K562 (cell line): ENCODE data around the gene FNDC11. TPM values are rescaled to one million over a fixed set of nuclear protein-coding genes. Genes with fewer than 3 reads are reported as not detected.

Source experiments
- CHD1 ChIP-seq: fragments of 200-600 bp; sonication (generic); IDR thresholded peaks from one replicate; pipeline ENCODE4 v1.6.1; 2012; ENCODE audit warnings: mild to moderate bottlenecking, moderate library complexity, low read length, inconsistent platforms
- CREB1 ChIP-seq, 2 experiments: sonication (generic) in 1 of 2; formaldehyde crosslinking in 1 of 2; IDR thresholded peaks; 2 replicates each; pipeline versions ENCODE4 v1.6.1 to v1.8.0; 2012 to 2022; ENCODE audit warnings: inconsistent platforms in 1 of 2, mild to moderate bottlenecking in 1 of 2, missing genetic modification reagents in 1 of 2, moderate library complexity in 1 of 2
- ETS1 ChIP-seq: conservative IDR thresholded peaks from 2 replicates; pipeline ENCODE4 v1.6.1; 2011; ENCODE audit warnings: low read depth, mild to moderate bottlenecking, low read length; ENCODE audit not compliant: control insufficient read depth
- FOXA1 ChIP-seq: fragments of 450-650 bp; IDR thresholded peaks from 2 replicates; pipeline ENCODE4 v1.6.1; 2016; ENCODE audit warnings: mild to moderate bottlenecking, borderline replicate concordance
- FOXP4 ChIP-seq: sonication (generic); formaldehyde crosslinking; IDR thresholded peaks from 2 replicates; pipeline ENCODE4 v1.8.0; 2022; ENCODE audit warnings: mild to moderate bottlenecking, missing genetic modification reagents, borderline replicate concordance
- GABPA ChIP-seq: fragments of 200-800 bp; sonication (Bioruptor generic); conservative IDR thresholded peaks from 2 replicates; pipeline ENCODE4 v1.6.1; 2016; ENCODE audit warnings: low read depth, missing genetic modification characterization, missing compliant biosample characterization
- GABPB2 ChIP-seq: fragments of 250-450 bp; sonication (Bioruptor Pico); conservative IDR thresholded peaks from 2 replicates; pipeline ENCODE4 v1.5.1; 2021; ENCODE audit warnings: mild to moderate bottlenecking
- HDAC6 ChIP-seq: IDR thresholded peaks from 2 replicates; pipeline ENCODE4 v1.6.1; 2012; ENCODE audit warnings: low read depth, mild to moderate bottlenecking, control low read depth, inconsistent platforms, low read length, moderate library complexity
- JUN ChIP-seq, 2 experiments: sonication (generic) in 1 of 2; formaldehyde crosslinking in 1 of 2; IDR thresholded peaks; 2 replicates each; pipeline versions ENCODE4 v1.6.1 to v1.8.0; 2012 to 2022; ENCODE audit warnings: borderline replicate concordance in 2 of 2, mild to moderate bottlenecking in 2 of 2, improper control_type of control experiment in 1 of 2, low read depth in 1 of 2, low read length in 1 of 2, missing genetic modification reagents in 1 of 2
- L3MBTL2 ChIP-seq: fragments of 450-650 bp; IDR thresholded peaks from 2 replicates; pipeline ENCODE4 v1.6.1; 2016; ENCODE audit warnings: mild to moderate bottlenecking, moderate library complexity
- MTA3 ChIP-seq: fragments of 450-650 bp; formaldehyde crosslinking; IDR thresholded peaks from 2 replicates; pipeline ENCODE4 v1.6.1; 2017; ENCODE audit warnings: mild to moderate bottlenecking, borderline replicate concordance
- SETDB1 ChIP-seq: IDR thresholded peaks from one replicate; pipeline ENCODE4 v1.6.1; 2012; ENCODE audit warnings: low read length, control low read depth, inconsistent platforms
- SIN3B ChIP-seq: fragments of 450-650 bp; IDR thresholded peaks from 2 replicates; pipeline ENCODE4 v1.6.1; 2017; ENCODE audit warnings: low read depth, mild to moderate bottlenecking, moderate library complexity
- SNRNP70 ChIP-seq: fragments of 200-400 bp; formaldehyde crosslinking; optimal IDR thresholded peaks from 2 replicates; pipeline ENCODE3; 2017; ENCODE audit warnings: low read depth, low read length
- SOX6 ChIP-seq: fragments of 450-650 bp; IDR thresholded peaks from 2 replicates; pipeline ENCODE4 v1.6.1; 2014; ENCODE audit warnings: mild to moderate bottlenecking
- TCF7 ChIP-seq: sonication (generic); IDR thresholded peaks from 2 replicates; pipeline ENCODE4 v1.6.1; 2016; ENCODE audit warnings: antibody characterized with exemption, borderline replicate concordance
- TGIF2 ChIP-seq: sonication (generic); formaldehyde crosslinking; IDR thresholded peaks from 2 replicates; pipeline ENCODE4 v1.8.1; 2022; ENCODE audit warnings: mild to moderate bottlenecking, missing genetic modification reagents, moderate library complexity
- ZC3H4 ChIP-seq: sonication (generic); formaldehyde crosslinking; IDR thresholded peaks from 2 replicates; pipeline ENCODE4 v1.9.0; 2021; ENCODE audit warnings: missing genetic modification reagents, borderline replicate concordance
- ZNF133 ChIP-seq: fragments of 250-450 bp; sonication (Bioruptor Pico); IDR thresholded peaks from 2 replicates; pipeline ENCODE4 v1.4.0; 2020; ENCODE audit warnings: mild to moderate bottlenecking
- ZNF175 ChIP-seq: fragments of 200-800 bp; sonication (Bioruptor generic); IDR thresholded peaks from 2 replicates; pipeline ENCODE4 v1.6.1; 2016; ENCODE audit warnings: low read depth, mild to moderate bottlenecking, missing genetic modification characterization, missing compliant biosample characterization
- ZNF589 ChIP-seq: fragments of 200-800 bp; sonication (Bioruptor generic); IDR thresholded peaks from 2 replicates; pipeline ENCODE4 v1.6.1; 2016; ENCODE audit warnings: low read depth, missing genetic modification characterization, missing compliant biosample characterization
- polyA plus RNA-seq, 8 experiments: library from polyadenylated mRNA; depleted of rRNA in 4 of 8; stranded (reverse) in 5 of 8; unstranded in 3 of 8; fragments of >200 nt; fragmentation: Nextera tagmentation in 2 of 8; fragmentation: Illumina TruSeq in 1 of 8; extraction: Ambion mirVana in 2 of 8; extraction: Trizol in 1 of 8; gene quantifications; 2 replicates each; pipeline versions ENCODE4 v1.2.1 to v1.2.3, GENCODE V29; 2011 to 2014; ENCODE audit warnings: inconsistent platforms in 1 of 8, missing spikeins in 1 of 8
- total RNA-seq, 7 experiments: library from RNA; depleted of rRNA in 6 of 7; stranded (reverse); fragments of >200 nt in 6 of 7; fragmentation: Illumina TruSeq in 2 of 7; extraction: Trizol in 2 of 7; gene quantifications; 2 replicates each; pipeline versions ENCODE4 v1.2.1 to v1.2.3, GENCODE V29; 2011 to 2021; ENCODE audit warnings: low replicate concordance in 1 of 7
- TF ChIP-seq, protein P1 (sequence below): fragments of 250-450 bp; sonication (Bioruptor Pico); IDR thresholded peaks from 2 replicates; pipeline ENCODE4 v1.5.0; 2020; ENCODE audit warnings: mild to moderate bottlenecking
- TF ChIP-seq, protein P2 (sequence below): sonication (generic); formaldehyde crosslinking; IDR thresholded peaks from 2 replicates; pipeline ENCODE4 v1.8.0; 2022; ENCODE audit warnings: missing genetic modification reagents, mild to moderate bottlenecking, moderate library complexity, borderline replicate concordance

FNDC11 gene
- total and polyA plus RNA-seq, 9 of the 15 experiments (the other 6 are each of a cell fraction or from before 2014, with no cell fraction given), result 0.08 to 2.3 (median 0.64) TPM; not detected in 2

GRCh38 chr20:63574156-63574828 is 20.3 kb downstream of the FNDC11 start, which contains the start of gene HELZ2 (continued):
- TF ChIP-seq TCF7 (no peak), GABPA (peak; percentile 72), MTA3 (no peak), JUN (IDR thresholded peaks at IDR 0.05; ENCODE audit: borderline replicate concordance, low read depth, low read length) (no peak), JUN (CRISPR knock-in tag; IDR thresholded peaks at IDR 0.05; ENCODE audit: borderline replicate concordance) (no peak), ZC3H4 (CRISPR knock-in tag) (0 out of 2 replicates have a peak, but pooled peaks have one; percentile 52), ZNF589 (CRISPR knock-in tag) (no peak), FOXP4 (CRISPR knock-in tag) (no peak), SOX6 (no peak), SETDB1 (no peak), L3MBTL2 (peak; percentile 35; the same call in 1 of the 2 replicates), ZNF175 (CRISPR knock-in tag) (no peak), SIN3B (no peak), HDAC6 (no peak), ZNF133 (CRISPR knock-in tag) (no peak), GABPB2 (CRISPR knock-in tag) (no peak), ETS1 (no peak), CHD1 (no peak), FOXA1 (no peak), TGIF2 (no peak), CREB1 (IDR thresholded peaks at IDR 0.05) (no peak), CREB1 (CRISPR knock-in tag; IDR thresholded peaks at IDR 0.05) (peak; percentile 37; the same call in 1 of the 2 replicates), SNRNP70 (no peak)
- TF ChIP-seq, protein P1, sequence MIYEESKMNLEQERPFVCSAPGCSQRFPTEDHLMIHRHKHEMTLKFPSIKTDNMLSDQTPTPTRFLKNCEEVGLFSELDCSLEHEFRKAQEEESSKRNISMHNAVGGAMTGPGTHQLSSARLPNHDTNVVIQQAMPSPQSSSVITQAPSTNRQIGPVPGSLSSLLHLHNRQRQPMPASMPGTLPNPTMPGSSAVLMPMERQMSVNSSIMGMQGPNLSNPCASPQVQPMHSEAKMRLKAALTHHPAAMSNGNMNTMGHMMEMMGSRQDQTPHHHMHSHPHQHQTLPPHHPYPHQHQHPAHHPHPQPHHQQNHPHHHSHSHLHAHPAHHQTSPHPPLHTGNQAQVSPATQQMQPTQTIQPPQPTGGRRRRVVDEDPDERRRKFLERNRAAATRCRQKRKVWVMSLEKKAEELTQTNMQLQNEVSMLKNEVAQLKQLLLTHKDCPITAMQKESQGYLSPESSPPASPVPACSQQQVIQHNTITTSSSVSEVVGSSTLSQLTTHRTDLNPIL (CRISPR knock-in tag), result no peak
- TF ChIP-seq, protein P2, sequence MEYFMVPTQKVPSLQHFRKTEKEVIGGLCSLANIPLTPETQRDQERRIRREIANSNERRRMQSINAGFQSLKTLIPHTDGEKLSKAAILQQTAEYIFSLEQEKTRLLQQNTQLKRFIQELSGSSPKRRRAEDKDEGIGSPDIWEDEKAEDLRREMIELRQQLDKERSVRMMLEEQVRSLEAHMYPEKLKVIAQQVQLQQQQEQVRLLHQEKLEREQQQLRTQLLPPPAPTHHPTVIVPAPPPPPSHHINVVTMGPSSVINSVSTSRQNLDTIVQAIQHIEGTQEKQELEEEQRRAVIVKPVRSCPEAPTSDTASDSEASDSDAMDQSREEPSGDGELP, result peak; percentile 47; the same call in 1 of the 2 replicates
